Spleen (tissue), 7 donors: ENCODE measurements around the gene TNPO2.

Experiments
- POLR2A ChIP-seq, 3 donors: fragments of 450-650 bp; IDR thresholded peaks; one replicate each; pipeline ENCODE4 v1.5.1; 2017; ENCODE audit warnings: antibody characterized with exemption in 3 of 3, mild to moderate bottlenecking in 1 of 3
- POLR2AphosphoS5 ChIP-seq, 3 donors: sonication (generic); formaldehyde crosslinking; IDR thresholded peaks; one replicate each; pipeline ENCODE4 v1.5.1; 2017; ENCODE audit warnings: antibody characterized with exemption in 3 of 3
- TF ChIP-seq, protein P1 (sequence below), 11 experiments: fragments of 200-600 bp in 7 of 11; fragments of 450-650 bp in 4 of 11; sonication (generic) in 4 of 11; IDR thresholded peaks in 8 of 11; conservative IDR thresholded peaks in 3 of 11; 1 replicate in 7 of 11; 2 replicates in 4 of 11; pipeline versions ENCODE4 v1.4.0 to v1.8.0; 2016 to 2021; ENCODE audit warnings: antibody characterized with exemption in 11 of 11, inconsistent platforms in 4 of 11, mild to moderate bottlenecking in 1 of 11
- donor health status: DM: no; HTN: no; CAD: no; lungs with moderate emphysema.
- donor health status: DM: no; HTN: no; CAD: no.
- donor health status: DM: no; HTN: no; CAD: no.

GRCh38 chr19:12669270-12670158, 54.2 kb downstream of the TNPO2 start:
- TF ChIP-seq, protein P1, sequence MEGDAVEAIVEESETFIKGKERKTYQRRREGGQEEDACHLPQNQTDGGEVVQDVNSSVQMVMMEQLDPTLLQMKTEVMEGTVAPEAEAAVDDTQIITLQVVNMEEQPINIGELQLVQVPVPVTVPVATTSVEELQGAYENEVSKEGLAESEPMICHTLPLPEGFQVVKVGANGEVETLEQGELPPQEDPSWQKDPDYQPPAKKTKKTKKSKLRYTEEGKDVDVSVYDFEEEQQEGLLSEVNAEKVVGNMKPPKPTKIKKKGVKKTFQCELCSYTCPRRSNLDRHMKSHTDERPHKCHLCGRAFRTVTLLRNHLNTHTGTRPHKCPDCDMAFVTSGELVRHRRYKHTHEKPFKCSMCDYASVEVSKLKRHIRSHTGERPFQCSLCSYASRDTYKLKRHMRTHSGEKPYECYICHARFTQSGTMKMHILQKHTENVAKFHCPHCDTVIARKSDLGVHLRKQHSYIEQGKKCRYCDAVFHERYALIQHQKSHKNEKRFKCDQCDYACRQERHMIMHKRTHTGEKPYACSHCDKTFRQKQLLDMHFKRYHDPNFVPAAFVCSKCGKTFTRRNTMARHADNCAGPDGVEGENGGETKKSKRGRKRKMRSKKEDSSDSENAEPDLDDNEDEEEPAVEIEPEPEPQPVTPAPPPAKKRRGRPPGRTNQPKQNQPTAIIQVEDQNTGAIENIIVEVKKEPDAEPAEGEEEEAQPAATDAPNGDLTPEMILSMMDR (IDR thresholded peaks at IDR 0.05 in 8 of 11, conservative IDR thresholded peaks at IDR 0.05 in 3 of 11), result peak in 3 of 11 experiments; percentile 13 to 17 (median 15)
- TF ChIP-seq POLR2A (IDR thresholded peaks at IDR 0.05) (no peak), POLR2AphosphoS5 (IDR thresholded peaks at IDR 0.05) (peak; percentile 81 to 88 (median 84))
